ENCODE data around the gene FAM13A. TPM values are rescaled to one million over a fixed set of nuclear protein-coding genes. Genes with fewer than 3 reads are reported as not detected.
"Not testable (repeated sequence)": the region's sequence is repeated elsewhere in the genome, so short reads cannot be mapped to it uniquely, and the experiment has no call there.

The FAM13A gene
- total and polyA plus RNA-seq, 2 of the 8 experiments (the other 6 are each of a cell fraction or from before 2014, with no cell fraction given), result 7.1 to 16.5 TPM

DNA sequence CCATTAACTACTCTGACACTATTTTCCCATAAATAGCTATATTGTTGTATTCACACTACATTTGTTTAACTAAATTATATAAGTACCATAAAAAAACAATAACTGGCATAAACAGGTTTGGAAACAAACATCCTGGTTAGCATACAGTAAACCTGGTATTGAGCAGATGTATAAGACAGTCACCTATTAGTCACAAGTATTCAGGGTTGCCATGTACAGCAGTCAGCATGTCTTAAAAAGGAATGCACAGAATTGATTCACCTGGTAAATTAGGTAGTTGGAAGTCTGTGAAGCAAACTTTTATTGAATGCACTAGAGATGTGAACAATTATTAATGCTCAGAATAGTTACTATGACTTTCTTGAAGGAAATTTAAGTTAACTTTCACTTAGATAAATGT is 137.9 kb downstream of the FAM13A start (continued):
- no peak for TF ChIP-seq CTCF (IDR thresholded peaks at IDR 0.05; ENCODE audit: control extremely low read depth in 1 of 3, insufficient read depth in 1 of 3, low read depth in 1 of 3, low read length in 3 of 3)
- TF ChIP-seq YY1 (IDR thresholded peaks at IDR 0.05; ENCODE audit: low read depth, low read length), result no peak
- no peak for TF ChIP-seq POLR2AphosphoS5 (IDR thresholded peaks at IDR 0.05; ENCODE audit: low read depth, low read length)
- TF ChIP-seq USF2 (IDR thresholded peaks at IDR 0.05; ENCODE audit: low read length), result no peak
- TF ChIP-seq RAD21 (IDR thresholded peaks at IDR 0.05 in 1 of 2, conservative IDR thresholded peaks at IDR 0.05 in 1 of 2; ENCODE audit: low read depth in 2 of 2, low read length in 2 of 2), result no peak
- TF ChIP-seq CHD1 (IDR thresholded peaks at IDR 0.05; ENCODE audit: low read depth, low read length), result no peak

- H3K9ac ChIP-seq (replicated peaks in 1 of 4; ENCODE audit: extremely low read depth in 1 of 4, low read depth in 3 of 4, low read length in 3 of 4); CTCF ChIA-PET (ENCODE audit: partially characterized antibody); H2BK15ac ChIP-seq (ENCODE audit: low read length); H4K8ac ChIP-seq (ENCODE audit: extremely low read depth, insufficient read depth, low read length); H3K14ac ChIP-seq (ENCODE audit: insufficient read length); H3K56ac ChIP-seq (replicated peaks; ENCODE audit: insufficient read length, low read depth, low read length); POLR2A ChIA-PET (ENCODE audit: partially characterized antibody); H3K4ac ChIP-seq (replicated peaks; ENCODE audit: insufficient read length, low read depth, low read length); H4K5ac ChIP-seq (ENCODE audit: insufficient read length, low read depth, low read length); H2AFZ ChIP-seq (ENCODE audit: low read length); H3K23me2 ChIP-seq (ENCODE audit: low read depth, low read length); H4K20me1 ChIP-seq (replicated peaks in 1 of 2; ENCODE audit: control insufficient read depth in 1 of 2, insufficient read depth in 2 of 2, low read length in 2 of 2); H2BK5ac ChIP-seq (ENCODE audit: low read depth, low read length); H2BK12ac ChIP-seq (ENCODE audit: low read depth, low read length); H3K79me2 ChIP-seq (ENCODE audit: control insufficient read depth in 1 of 2, insufficient read depth in 2 of 2, low read length in 2 of 2); H3K4me2 ChIP-seq (ENCODE audit: insufficient read depth in 1 of 2, low read depth in 2 of 2, low read length in 2 of 2); H2AK5ac ChIP-seq (ENCODE audit: low read depth, low read length); H2BK20ac ChIP-seq (ENCODE audit: low read length); H3K79me1 ChIP-seq (ENCODE audit: low read depth, low read length); H3K36me3 ChIP-seq (ENCODE audit: control insufficient read depth in 2 of 4, insufficient read depth in 4 of 4, low read length in 3 of 4); H3K23ac ChIP-seq (ENCODE audit: insufficient read length); H3K18ac ChIP-seq (ENCODE audit: extremely low read depth, low read length); H3K4me1 ChIP-seq (replicated peaks in 1 of 4; ENCODE audit: control insufficient read depth in 3 of 4, insufficient read depth in 4 of 4, low read length in 3 of 4); H2BK120ac ChIP-seq (replicated peaks; ENCODE audit: low read depth, low read length); H3K27ac ChIP-seq (ENCODE audit: low read depth, low read length); H4K91ac ChIP-seq (replicated peaks; ENCODE audit: insufficient read length, low read length); H3K9me3 ChIP-seq (ENCODE audit: insufficient read depth in 2 of 2, low read depth in 1 of 2, low read length in 1 of 2); FAIRE-seq; H3K27me3 ChIP-seq (replicated peaks in 1 of 4; ENCODE audit: control insufficient read depth in 3 of 4, extremely low read depth in 1 of 4, insufficient read depth in 3 of 4, low read length in 3 of 4); DNase-seq (ENCODE audit: low read depth in 1 of 2, low spot score in 2 of 2); H3K4me3 ChIP-seq (ENCODE audit: extremely low read depth in 1 of 4, insufficient read depth in 2 of 4, low read depth in 3 of 4, low read length in 4 of 4): not testable (repeated sequence)
These were observed 143.8 kb downstream of the FAM13A start for GRCh38 chr4:88913181-88913580.

Measured in H1 (cell line).